Stomach (tissue), 9 donors: ENCODE results near the gene CYP27A1. TPM values are rescaled to one million over a fixed set of nuclear protein-coding genes. Genes with fewer than 3 reads are reported as not detected.

Source experiments
- DNase-seq, 2 donors: peaks; one replicate each; pipeline versions ENCODE4 v3.0.0 to v3.0.0-alpha.2; 2013 to 2019
- H3K27ac ChIP-seq, 5 donors: fragments of 200-600 bp in 4 of 5; sonication (generic) in 4 of 5; one replicate each; pipeline ENCODE4 v1.5.1; 2013 to 2019; ENCODE audit warnings: mild to moderate bottlenecking in 1 of 5, moderate library complexity in 1 of 5
- H3K27me3 ChIP-seq, 3 donors: fragments of 200-600 bp; sonication (generic); one replicate each; pipeline ENCODE4 v1.5.1; 2017 to 2019; ENCODE audit warnings: mixed run types in 1 of 3
- H3K36me3 ChIP-seq, 4 donors: fragments of 200-600 bp; sonication (generic); 1 replicate in 3 of 4; 2 replicates in 1 of 4; pipeline ENCODE4 v1.5.1; 2016 to 2019
- H3K4me1 ChIP-seq, 4 donors: fragments of 200-600 bp; sonication (generic); one replicate each; pipeline ENCODE4 v1.5.1; 2016 to 2019
- H3K4me3 ChIP-seq, 4 donors: fragments of 200-600 bp; sonication (generic) in 3 of 4; one replicate each; pipeline ENCODE4 v1.5.1; 2016 to 2019; ENCODE audit warnings: mild to moderate bottlenecking in 1 of 4
- H3K9me3 ChIP-seq, 4 donors: fragments of 200-600 bp; sonication (generic); one replicate each; pipeline ENCODE4 v1.5.1; 2016 to 2019
- EP300 ChIP-seq: sonication (generic); formaldehyde crosslinking; IDR thresholded peaks from one replicate; pipeline ENCODE4 v1.6.1; 2017; ENCODE audit warnings: antibody characterized with exemption
- POLR2A ChIP-seq, 4 donors: fragments of 450-650 bp; IDR thresholded peaks; one replicate each; pipeline ENCODE4 v1.6.1; 2016; ENCODE audit warnings: antibody characterized with exemption in 4 of 4, control low read depth in 2 of 4, mild to moderate bottlenecking in 1 of 4, moderate library complexity in 1 of 4
- POLR2AphosphoS5 ChIP-seq, 3 donors: sonication (generic); formaldehyde crosslinking; IDR thresholded peaks; one replicate each; pipeline ENCODE4 v1.6.1; 2016; ENCODE audit warnings: antibody characterized with exemption in 3 of 3
- WGBS, 5 donors: extraction: QIAGEN DNeasy Blood & Tissue Kit in 3 of 5; methylation state at CpG; one replicate each; pipeline versions ENCODE4 v1.1.5 to v1.1.7; 2013 to 2018; 5-methylcytosine and 5-hydroxymethylcytosine counted together
- intact Hi-C: fragments of 100-400 bp; cut with DNase I; formaldehyde crosslinking; loops from one replicate; pipeline ENCODE4 v1.15.1; 2023; ENCODE audit warnings: low total_unique reads
- polyA plus RNA-seq, 3 donors: library from polyadenylated mRNA; stranded (reverse); fragments of 200-250 nt; gene quantifications; one replicate each; pipeline ENCODE4 v1.2.3, GENCODE V29; 2013
- total RNA-seq, 5 donors: library from RNA; depleted of rRNA; stranded (reverse); fragments of >200 nt; gene quantifications; one replicate each; pipeline versions ENCODE4 v1.1.0 to v1.2.3, GENCODE V29; 2014 to 2016
- TF ChIP-seq, protein P1 (sequence below), 7 experiments: fragments of 450-650 bp in 4 of 7; fragments of 200-600 bp in 3 of 7; sonication (generic) in 3 of 7; IDR thresholded peaks; one replicate each; pipeline ENCODE4 v1.5.1; 2016 to 2019; ENCODE audit warnings: antibody characterized with exemption in 7 of 7, control low read depth in 2 of 7, mild to moderate bottlenecking in 1 of 7
- donor health status: healthy with polysubstance abuse.
- donor health status: Bipolar disorder and iron deficiency.
- donor health status: healthy.

CYP27A1 gene
- total and polyA plus RNA-seq, 8 donors = 4.4 to 546 (median 13.6) TPM

DNA sequence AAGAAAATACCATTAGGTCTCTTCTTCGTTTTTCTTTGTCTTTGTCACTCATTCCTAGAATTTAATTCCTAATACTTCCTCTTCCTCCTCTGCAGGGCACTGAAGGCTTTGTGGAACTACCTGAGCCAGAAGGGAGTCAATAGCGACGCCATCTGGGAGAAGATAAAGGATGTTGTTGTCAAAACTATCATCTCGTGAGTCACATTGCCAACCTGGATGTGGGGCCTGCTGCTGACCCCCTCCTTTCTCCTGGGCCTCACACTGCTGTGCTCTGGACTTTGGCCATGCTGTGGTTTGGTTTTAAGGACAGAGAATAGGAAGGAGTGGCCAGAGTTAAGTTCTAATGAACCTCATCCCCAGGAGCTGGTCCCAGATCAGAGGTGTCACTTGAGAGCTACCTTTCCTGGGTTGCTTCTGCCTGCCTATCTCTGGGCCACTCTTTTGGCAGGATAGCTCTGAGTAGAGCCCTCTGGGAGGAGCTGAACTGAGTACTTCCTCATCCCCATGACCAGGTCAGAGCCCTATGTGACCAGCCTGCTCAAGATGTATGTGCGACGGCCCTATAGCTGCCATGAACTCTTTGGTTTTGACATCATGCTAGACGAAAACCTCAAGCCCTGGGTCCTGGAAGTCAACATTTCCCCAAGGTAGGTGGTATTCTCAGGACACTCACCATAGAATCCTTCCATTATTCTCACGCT lies 33.1 kb upstream of the CYP27A1 start:
- WGBS, 5 donors = 86 to 90% (median 89%) methylated on average over 8 of the region's 8 CpGs
- Histone ChIP-seq H3K4me1 (peaks cover 0 to 8% (median 0%) of the 10 kb centered on the region in 4 donors), H3K27ac (no peak overlapping the region), H3K9me3 (no peaks in the 10 kb centered on the region), H3K27me3 (no peaks in the 10 kb centered on the region), H3K36me3 (peaks cover 77 to 98% (median 97%) of the 10 kb centered on the region in 4 donors), H3K4me3 (no peak overlapping the region)
- DNase-seq = no peak
- TF ChIP-seq POLR2A (IDR thresholded peaks at IDR 0.05) (no peak), POLR2AphosphoS5 (IDR thresholded peaks at IDR 0.05) (no peak), EP300 (no peak)
- TF ChIP-seq, protein P1, sequence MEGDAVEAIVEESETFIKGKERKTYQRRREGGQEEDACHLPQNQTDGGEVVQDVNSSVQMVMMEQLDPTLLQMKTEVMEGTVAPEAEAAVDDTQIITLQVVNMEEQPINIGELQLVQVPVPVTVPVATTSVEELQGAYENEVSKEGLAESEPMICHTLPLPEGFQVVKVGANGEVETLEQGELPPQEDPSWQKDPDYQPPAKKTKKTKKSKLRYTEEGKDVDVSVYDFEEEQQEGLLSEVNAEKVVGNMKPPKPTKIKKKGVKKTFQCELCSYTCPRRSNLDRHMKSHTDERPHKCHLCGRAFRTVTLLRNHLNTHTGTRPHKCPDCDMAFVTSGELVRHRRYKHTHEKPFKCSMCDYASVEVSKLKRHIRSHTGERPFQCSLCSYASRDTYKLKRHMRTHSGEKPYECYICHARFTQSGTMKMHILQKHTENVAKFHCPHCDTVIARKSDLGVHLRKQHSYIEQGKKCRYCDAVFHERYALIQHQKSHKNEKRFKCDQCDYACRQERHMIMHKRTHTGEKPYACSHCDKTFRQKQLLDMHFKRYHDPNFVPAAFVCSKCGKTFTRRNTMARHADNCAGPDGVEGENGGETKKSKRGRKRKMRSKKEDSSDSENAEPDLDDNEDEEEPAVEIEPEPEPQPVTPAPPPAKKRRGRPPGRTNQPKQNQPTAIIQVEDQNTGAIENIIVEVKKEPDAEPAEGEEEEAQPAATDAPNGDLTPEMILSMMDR (IDR thresholded peaks at IDR 0.05) = no peak
- intact Hi-C loops = no loop called here

DNA sequence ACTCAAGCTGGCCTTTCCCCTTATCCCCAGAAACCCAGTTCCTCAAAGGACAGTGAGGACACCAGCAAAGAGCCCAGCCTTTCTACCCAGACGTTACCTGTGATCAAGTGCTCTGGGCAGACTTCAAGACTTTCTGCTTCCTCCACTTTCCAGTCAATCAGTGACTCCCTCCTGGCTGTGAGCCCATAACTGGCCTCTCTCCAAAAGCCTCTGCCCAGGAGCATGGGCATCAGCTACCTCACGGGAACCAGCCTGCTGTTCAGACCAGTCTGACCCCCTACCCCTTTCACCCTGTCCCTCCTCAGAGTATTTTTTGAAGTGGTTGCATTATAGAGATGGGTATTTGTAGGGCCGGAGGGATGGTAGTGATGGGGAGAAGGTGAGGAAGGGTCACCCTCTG lies 27.7 kb upstream of the CYP27A1 start:
- peaks cover 0 to 5% (median 2%) of the 10 kb centered on the region in 4 donors for H3K4me1 ChIP-seq
- no peak for TF ChIP-seq POLR2A (IDR thresholded peaks at IDR 0.05)
- no peak for TF ChIP-seq EP300
- TF ChIP-seq, protein P1 (IDR thresholded peaks at IDR 0.05) = no peak
- no peak for TF ChIP-seq POLR2AphosphoS5 (IDR thresholded peaks at IDR 0.05)
- no peaks in the 10 kb centered on the region for H3K9me3 ChIP-seq
- peak in 1 of 2 donors; percentile 65 for DNase-seq
- H3K4me3 ChIP-seq = no peak overlapping the region
- H3K36me3 ChIP-seq = peaks cover 53 to 82% (median 78%) of the 10 kb centered on the region in 4 donors
- WGBS, 5 donors = 58 to 81% (median 69%) methylated on average over 3 of the region's 3 CpGs
- intact Hi-C loops = no loop called here
- H3K27me3 ChIP-seq = no peaks in the 10 kb centered on the region
- H3K27ac ChIP-seq = no peak overlapping the region

DNA sequence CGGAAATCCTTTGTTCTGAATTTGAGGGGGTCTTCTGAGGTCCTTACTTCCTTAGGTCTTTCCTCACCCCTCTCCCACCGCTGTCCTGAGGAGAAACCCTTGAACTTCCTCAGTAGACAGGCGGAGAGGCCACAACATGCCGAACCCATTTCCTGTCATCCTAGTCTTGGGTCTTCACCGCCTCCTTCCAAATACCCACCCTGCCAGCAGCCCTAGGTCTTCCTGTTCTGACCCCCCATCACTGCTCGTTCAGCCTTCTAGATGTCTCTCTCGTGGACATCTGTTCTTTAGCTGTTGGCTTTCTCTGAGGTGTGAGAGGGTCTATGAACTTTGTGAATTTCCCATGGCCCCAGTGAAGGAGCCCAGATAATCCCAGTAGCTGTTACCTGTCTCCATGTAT lies 27.2 kb upstream of the CYP27A1 start:
- Histone ChIP-seq H3K36me3 (peaks cover 47 to 76% (median 72%) of the 10 kb centered on the region in 4 donors), H3K4me1 (peaks cover 0 to 5% (median 2%) of the 10 kb centered on the region in 4 donors), H3K27ac (no peak overlapping the region), H3K9me3 (no peaks in the 10 kb centered on the region), H3K27me3 (no peaks in the 10 kb centered on the region), H3K4me3 (no peak overlapping the region)
- intact Hi-C loops = no loop called here
- 85 to 98% (median 93%) methylated on average over 7 of the region's 7 CpGs for WGBS, 5 donors
- TF ChIP-seq POLR2AphosphoS5 (IDR thresholded peaks at IDR 0.05) = no peak
- no peak for TF ChIP-seq EP300
- no peak for TF ChIP-seq POLR2A (IDR thresholded peaks at IDR 0.05)
- TF ChIP-seq, protein P1 (IDR thresholded peaks at IDR 0.05) = no peak
- DNase-seq = no peak

DNA sequence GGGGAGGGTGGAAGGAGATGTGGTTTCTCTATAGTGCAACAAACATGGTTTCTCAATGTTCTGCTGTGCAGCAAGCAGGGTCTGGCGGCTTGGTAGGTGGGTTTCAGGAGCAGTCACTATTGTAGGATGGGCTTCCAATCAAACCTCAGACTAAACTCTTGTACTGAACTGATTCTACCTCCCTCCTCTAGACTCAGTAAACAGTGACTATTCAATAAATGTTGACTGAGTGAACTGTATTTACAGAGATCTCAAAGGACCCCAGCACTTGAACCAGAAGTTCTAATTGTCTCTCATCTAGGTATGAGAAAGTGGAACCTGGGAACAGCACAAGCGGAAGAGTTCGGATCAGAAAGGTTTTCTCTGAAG lies 26.8 kb upstream of the CYP27A1 start:
- 97 to 100% (median 98%) methylated on average over 3 of the region's 3 CpGs for WGBS, 5 donors
- Histone ChIP-seq H3K27ac (no peak overlapping the region), H3K4me1 (peaks cover 0 to 5% (median 2%) of the 10 kb centered on the region in 4 donors), H3K36me3 (peaks cover 43 to 72% (median 68%) of the 10 kb centered on the region in 4 donors), H3K9me3 (no peaks in the 10 kb centered on the region), H3K27me3 (no peaks in the 10 kb centered on the region), H3K4me3 (no peak overlapping the region)
- TF ChIP-seq POLR2AphosphoS5 (IDR thresholded peaks at IDR 0.05) (no peak), EP300 (no peak), POLR2A (IDR thresholded peaks at IDR 0.05) (no peak)
- TF ChIP-seq, protein P1 (IDR thresholded peaks at IDR 0.05) = no peak
- DNase-seq = no peak
- intact Hi-C loops = no loop called here
